CD4-positive, alpha-beta T cell treated with Interleukin-21 for 1 hour (primary cell): ENCODE results near the gene COL6A5.

Source experiments
- DNase-seq: peaks from one replicate; pipeline ENCODE4 v3.0.0-alpha.2; 2020

The COL6A5 gene

DNA sequence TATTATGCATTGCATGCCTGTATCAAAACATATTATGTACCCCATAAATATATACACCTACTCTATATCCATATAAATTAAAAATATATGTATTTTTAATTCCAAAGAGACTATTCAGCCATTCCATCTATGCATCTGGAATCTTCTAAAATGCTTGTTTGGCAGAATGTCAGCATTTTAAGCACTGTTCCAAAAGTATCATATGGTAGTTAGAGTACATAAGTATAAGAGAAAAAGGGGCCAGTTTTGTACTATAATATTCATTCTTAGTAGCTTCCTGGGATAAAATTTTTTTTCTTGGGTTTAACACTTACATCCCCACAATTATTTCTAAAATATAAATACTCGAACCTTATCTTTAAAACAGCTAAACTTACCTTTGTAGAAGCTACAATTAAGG lies 111.1 kb downstream of the COL6A5 start:
- DNase-seq: no peak

GRCh38 chr3:130457671-130458070 lies 112.2 kb downstream of the COL6A5 start:
- DNase-seq: no peak

GRCh38 chr3:130459944-130460343 lies 114.5 kb downstream of the COL6A5 start:
- no peak for DNase-seq

GRCh38 chr3:130462089-130462488 lies 116.6 kb downstream of the COL6A5 start:
- DNase-seq: no peak

DNA sequence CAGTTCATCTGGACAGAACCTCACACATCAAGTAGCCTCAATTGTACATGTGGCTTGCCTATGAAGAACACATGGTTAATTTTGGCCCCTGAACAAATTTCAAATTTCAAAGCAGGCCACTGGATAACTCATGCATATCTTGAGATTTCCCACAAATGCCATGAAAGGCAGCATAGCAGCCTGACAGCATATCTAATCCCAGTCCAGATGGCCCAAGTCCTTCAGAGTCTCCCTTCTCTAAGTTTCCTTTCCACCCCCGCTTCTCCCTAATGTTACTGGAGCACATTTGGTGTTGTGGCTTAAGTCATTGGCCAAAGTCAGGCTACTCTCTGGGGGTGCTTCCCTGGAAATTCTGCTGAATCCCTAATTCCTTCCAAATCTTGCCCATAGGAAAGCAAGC lies 117.7 kb downstream of the COL6A5 start:
- DNase-seq: no peak

DNA sequence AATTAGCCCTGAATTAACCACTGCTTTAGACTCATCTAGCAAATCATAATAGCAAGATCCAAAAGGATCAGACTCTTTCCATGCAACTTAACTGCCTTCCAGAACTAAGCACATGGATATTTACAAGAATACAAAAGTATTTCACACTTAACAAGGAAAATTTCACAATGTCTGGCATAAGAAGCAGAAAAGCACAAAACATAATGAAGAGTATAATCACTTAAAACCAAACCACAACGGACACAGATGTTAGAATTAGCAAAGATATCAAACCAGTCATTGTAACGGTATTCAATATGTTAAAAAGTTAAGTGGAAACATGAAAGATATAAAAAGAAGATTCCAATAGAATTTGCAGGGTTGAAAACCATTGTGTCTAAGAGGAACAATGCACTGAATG lies 120.0 kb downstream of the COL6A5 start:
- no peak for DNase-seq

DNA sequence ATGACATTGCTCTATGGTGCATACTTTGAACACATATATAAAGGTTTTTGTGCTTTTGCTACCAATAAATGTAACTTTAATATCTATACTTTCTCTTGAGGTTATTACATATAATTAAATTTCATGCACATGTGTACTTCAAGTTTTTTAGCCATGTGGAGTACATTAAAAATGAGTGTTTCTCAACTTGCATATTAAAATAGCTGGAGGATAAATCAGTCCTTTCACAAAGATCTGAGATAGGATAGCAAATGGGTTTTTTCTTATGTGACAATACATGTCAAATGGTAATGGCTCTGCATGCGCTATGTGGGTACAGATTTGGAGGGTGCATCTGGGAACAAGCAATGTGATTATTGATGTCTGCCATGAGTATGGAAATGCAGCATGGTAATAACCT lies 122.8 kb downstream of the COL6A5 start:
- no peak for DNase-seq

- DNase-seq: no peak
These were observed 124.7 kb downstream of the COL6A5 start for GRCh38 chr3:130470126-130470525.

DNA sequence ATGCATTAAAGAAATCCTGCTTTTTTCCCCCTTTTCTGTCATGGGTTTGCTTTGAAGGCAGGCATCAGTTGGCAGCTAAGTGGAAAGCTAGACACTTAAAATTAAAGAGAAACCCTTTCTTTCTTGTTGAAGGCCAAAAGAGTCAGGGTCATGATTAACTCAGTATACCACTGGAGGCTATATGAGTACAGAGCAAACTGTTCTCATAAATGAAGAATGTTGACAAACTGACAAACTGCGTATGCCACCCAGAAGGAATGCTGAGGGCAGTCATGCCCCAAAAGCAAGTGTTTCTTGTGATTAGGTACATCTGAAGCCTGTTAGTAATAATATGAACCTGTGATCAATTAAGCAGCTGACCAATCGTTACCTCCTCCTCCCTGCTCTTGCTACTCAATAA lies 127.9 kb downstream of the COL6A5 start:
- no peak for DNase-seq

DNA sequence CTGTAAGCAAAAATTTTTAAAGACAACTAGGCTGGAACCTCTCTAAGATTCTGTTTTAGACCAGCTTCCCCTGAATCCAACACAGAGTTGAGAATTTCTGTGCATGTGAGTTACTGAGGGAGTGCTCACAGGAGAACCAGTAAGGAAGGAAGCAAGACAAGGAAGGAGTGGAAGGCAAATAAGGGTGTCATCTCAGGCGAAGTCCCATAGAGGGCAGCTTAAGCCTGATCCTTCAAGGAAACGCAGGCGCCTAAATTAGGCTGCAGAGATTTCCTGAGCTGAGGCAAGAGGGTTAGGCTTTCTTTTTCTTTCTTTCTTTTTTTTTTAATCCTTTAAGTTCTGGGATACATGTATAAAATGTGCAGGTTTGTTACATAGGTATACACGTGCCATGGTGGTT lies 135.3 kb downstream of the COL6A5 start:
- no peak for DNase-seq

DNA sequence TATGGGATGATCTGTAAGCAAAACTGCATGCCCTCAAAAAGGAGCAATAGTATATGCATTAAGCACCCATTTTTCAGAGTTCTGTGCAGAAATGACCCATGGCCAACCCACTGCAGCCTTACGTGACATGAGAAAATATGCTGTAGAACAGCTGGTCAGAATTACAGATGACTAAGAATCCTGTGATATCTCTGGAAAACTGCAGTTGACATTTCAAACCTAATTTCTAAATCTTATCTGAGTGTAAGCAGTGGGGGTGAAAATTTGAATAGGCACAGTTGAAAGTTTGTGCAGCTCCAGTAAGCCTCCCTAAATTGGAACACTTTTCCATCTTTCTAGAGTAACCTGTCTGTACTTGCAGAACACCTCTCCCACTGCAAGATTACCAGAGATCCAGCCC lies 142.8 kb downstream of the COL6A5 start:
- DNase-seq: no peak

DNA sequence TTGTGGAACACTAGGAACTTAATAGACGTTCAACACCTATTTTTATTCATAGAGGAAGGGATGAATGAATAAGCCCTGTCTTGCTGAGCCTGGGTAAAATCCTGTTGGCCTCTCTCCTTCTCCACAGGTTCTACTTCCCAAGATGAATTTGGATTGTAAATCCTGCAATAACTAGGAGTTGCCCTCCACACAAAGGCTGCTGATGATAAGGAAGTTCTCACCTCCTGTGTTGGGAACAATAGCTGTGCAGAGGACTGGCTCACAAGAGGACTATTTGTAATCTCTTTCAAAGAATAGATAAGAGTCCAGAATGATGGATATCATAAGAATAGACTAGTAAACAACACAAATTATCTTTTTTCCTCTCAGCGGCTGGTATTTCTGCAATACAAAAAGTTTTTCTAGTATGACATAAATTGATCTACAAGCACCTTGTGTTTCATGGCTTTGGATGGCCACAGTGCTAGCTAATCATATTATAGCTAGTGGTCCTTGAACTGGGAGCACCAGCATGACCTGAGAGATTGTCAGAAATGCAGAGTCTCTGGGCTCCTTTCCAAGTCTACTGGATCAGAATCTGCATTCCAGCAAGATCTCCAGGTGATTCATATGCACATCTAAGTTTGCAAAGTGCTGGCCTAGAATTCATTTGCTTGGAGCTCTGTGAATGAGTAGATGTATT lies 143.4 kb downstream of the COL6A5 start:
- DNase-seq: no peak

DNA sequence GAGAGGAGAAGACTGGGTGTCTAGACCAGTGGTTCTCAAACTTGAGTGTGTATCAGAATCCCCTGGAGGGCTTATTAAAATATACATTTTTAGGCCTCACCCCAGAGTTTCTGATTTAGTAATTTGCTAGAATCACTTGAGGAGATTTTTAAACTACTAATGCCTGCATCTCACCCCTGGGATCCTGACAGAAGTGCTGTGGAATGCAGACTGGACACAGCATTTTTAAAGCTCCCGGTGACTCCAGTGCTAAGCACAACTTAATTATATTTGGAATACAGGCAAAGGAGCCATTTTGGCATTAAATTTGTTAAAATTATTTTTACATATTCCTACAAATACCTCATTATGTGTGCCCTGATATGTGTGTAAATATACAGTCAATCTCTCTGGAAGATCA lies 144.8 kb downstream of the COL6A5 start:
- no peak for DNase-seq

GRCh38 chr3:130491431-130491830 lies 146.0 kb downstream of the COL6A5 start:
- DNase-seq: no peak

- no peak for DNase-seq
These were observed 159.2 kb downstream of the COL6A5 start for GRCh38 chr3:130504701-130505100.

- DNase-seq: no peak
These were observed 160.6 kb downstream of the COL6A5 start for GRCh38 chr3:130506031-130506430.

DNA sequence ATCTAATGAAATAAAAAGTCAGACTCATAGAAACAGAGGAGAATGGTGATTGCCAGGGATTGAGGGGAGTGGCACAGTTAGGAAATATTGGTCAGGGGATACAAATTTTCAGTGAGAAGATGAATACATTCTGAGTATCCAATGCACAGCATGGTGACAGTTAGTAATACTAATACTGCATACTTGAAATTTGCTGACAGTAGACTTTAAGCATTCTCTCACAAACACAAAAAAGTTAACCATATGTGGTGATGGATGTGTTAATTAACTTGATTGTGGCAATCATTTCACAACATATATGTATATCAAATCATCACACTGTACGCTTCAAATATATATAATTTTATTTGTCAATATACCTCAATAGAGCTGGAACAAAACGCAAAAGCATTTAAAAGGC lies 162.3 kb downstream of the COL6A5 start:
- DNase-seq: no peak

GRCh38 chr3:130509008-130509407 lies 163.5 kb downstream of the COL6A5 start:
- DNase-seq: no peak

GRCh38 chr3:130514681-130515080 lies 169.2 kb downstream of the COL6A5 start:
- no peak for DNase-seq

- DNase-seq: no peak
These were observed 170.3 kb downstream of the COL6A5 start for GRCh38 chr3:130515755-130516154.

DNA sequence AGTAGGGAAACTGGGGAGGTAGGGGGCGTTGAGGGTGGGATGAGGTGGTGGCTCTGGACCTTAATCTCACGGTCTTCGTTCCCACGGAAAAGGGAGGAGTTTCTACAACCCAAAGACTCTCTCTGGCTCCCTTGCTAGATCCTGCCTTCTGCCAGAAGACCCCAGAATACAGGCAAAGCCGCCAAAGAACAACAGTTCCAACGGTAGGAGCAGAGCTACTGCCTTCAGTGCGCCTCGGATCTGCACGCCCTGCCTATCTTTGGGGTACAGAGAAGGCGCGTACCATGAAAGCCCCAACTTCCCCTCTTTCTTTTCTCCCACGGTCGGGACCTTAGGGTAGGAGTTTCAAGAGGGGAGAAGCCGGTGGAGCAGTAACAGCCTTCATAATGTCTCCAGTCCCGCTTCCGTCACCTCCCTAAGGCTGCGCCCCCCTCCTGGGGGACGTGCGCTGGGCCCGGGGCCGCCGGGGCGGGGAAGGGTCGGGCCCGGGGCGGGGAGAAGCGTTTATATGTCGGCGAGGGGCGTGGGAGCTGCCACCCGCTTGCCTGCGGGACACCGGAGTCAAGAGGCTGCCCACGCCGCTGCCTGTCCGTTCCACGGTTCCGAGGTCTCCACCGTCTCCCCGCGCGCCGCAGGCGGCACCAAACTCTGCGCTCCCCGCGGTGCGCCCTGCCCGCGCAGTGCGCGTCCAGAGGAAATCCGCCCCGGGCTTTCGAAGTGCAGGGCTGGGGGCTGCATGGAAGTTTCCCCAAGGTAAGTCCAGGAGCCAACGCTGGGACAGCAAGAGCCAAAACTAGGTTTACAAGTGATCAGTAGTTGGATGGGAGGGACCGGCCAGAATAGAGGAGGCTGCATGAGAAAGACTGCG lies 171.4 kb downstream of the COL6A5 start, which contains the start of gene COL6A6:
Gene COL6A6, plus strand, starts transcription at position 533 of the 868 bp plus-strand sequence. CDS start 43,188 bp downstream, outside the sequence.
- DNase-seq: no peak

GRCh38 chr3:130517602-130518001 lies 172.1 kb downstream of the COL6A5 start:
- no peak for DNase-seq

GRCh38 chr3:130519754-130520153 lies 174.3 kb downstream of the COL6A5 start:
- no peak for DNase-seq

DNA sequence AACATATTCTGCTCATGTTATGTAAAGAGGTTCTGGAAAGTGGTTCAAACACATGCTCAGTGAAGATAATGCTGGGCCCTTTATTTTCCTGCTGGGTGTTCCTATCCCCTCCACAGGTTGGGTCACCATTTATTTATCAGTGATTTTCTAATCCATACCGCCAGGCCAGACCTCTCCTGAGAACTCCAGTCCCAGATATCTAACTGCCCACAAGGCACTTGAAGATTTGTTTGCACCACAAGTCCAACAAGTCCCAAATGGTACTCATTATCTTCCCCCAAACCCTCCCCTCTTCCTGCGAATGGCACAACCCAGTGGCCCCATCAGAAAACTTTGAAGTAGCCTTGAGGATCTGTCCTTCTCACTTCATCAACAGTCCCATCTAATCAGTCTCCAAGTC lies 176.9 kb downstream of the COL6A5 start:
- no peak for DNase-seq
